Spleen (tissue), 11 donors: Measurements from ENCODE around the gene HIPK2. TPM values are rescaled to one million over a fixed set of nuclear protein-coding genes. Genes with fewer than 3 reads are reported as not detected.
A peak's percentile ranks its signal among the peaks of the same experiment; 100 is the strongest.

Experiments
- DNase-seq: peaks from one replicate; pipeline ENCODE4 v3.0.0-alpha.2; 2020
- H3K27ac ChIP-seq, 8 donors: fragments of 200-600 bp; sonication (generic) in 7 of 8; 1 replicate in 4 of 8; 2 replicates in 4 of 8; pipeline versions ENCODE4 v1.5.0 to v1.8.0; 2016 to 2021; ENCODE audit warnings: inconsistent platforms in 4 of 8, mild to moderate bottlenecking in 4 of 8, moderate library complexity in 1 of 8
- H3K27me3 ChIP-seq, 7 donors: fragments of 200-600 bp; sonication (generic) in 6 of 7; replicated peaks in 1 of 7; 1 replicate in 4 of 7; 2 replicates in 3 of 7; pipeline versions ENCODE4 v1.5.0 to v1.8.0; 2016 to 2021; ENCODE audit warnings: inconsistent platforms in 3 of 7, mild to moderate bottlenecking in 1 of 7
- H3K36me3 ChIP-seq, 6 donors: fragments of 200-600 bp; sonication (generic) in 5 of 6; 1 replicate in 4 of 6; 2 replicates in 2 of 6; pipeline versions ENCODE4 v1.5.0 to v1.8.0; 2016 to 2021; ENCODE audit warnings: inconsistent platforms in 2 of 6
- H3K4me1 ChIP-seq, 6 donors: fragments of 200-600 bp; sonication (generic) in 5 of 6; 1 replicate in 3 of 6; 2 replicates in 3 of 6; pipeline versions ENCODE4 v1.5.0 to v1.8.0; 2016 to 2021; ENCODE audit warnings: inconsistent platforms in 3 of 6
- H3K4me3 ChIP-seq, 8 donors: fragments of 200-600 bp; sonication (generic) in 7 of 8; 1 replicate in 4 of 8; 2 replicates in 4 of 8; pipeline versions ENCODE4 v1.5.0 to v1.8.0; 2016 to 2021; ENCODE audit warnings: inconsistent platforms in 4 of 8, mild to moderate bottlenecking in 4 of 8, moderate library complexity in 2 of 8
- H3K9me3 ChIP-seq, 8 donors: fragments of 200-600 bp; sonication (generic) in 7 of 8; 1 replicate in 4 of 8; 2 replicates in 4 of 8; pipeline versions ENCODE4 v1.5.0 to v1.8.0; 2016 to 2021; ENCODE audit warnings: inconsistent platforms in 4 of 8
- POLR2A ChIP-seq, 3 donors: fragments of 450-650 bp; IDR thresholded peaks; one replicate each; pipeline ENCODE4 v1.5.1; 2017; ENCODE audit warnings: antibody characterized with exemption in 3 of 3, mild to moderate bottlenecking in 1 of 3
- POLR2AphosphoS5 ChIP-seq, 3 donors: sonication (generic); formaldehyde crosslinking; IDR thresholded peaks; one replicate each; pipeline ENCODE4 v1.5.1; 2017; ENCODE audit warnings: antibody characterized with exemption in 3 of 3
- WGBS, 5 donors: extraction: QIAGEN DNeasy Blood & Tissue Kit in 3 of 5; methylation state at CpG; one replicate each; pipeline versions ENCODE4 v1.1.5 to v1.1.7; 2013 to 2018; 5-methylcytosine and 5-hydroxymethylcytosine counted together
- intact Hi-C: fragments of 100-400 bp; cut with DNase I; formaldehyde crosslinking; loops from one replicate; pipeline ENCODE4 v1.15.0; 2023; ENCODE audit warnings: low total_unique reads
- polyA plus RNA-seq, 3 donors: library from polyadenylated mRNA; stranded (reverse); fragments of 200-250 nt; gene quantifications; one replicate each; pipeline ENCODE4 v1.2.1, GENCODE V29; 2013
- total RNA-seq, 7 donors: library from RNA; depleted of rRNA in 3 of 7; stranded (reverse); fragments of >200 nt in 3 of 7; fragmentation: NEBNext Ultra II Directional in 4 of 7; extraction: Animal tissue kit (Norgen Biotek cat#: 25700) in 4 of 7; gene quantifications; one replicate each; pipeline versions ENCODE4 v1.1.0 to v1.2.1, GENCODE V29; 2016 to 2021
- TF ChIP-seq, protein P1 (sequence below), 11 experiments: fragments of 200-600 bp in 7 of 11; fragments of 450-650 bp in 4 of 11; sonication (generic) in 4 of 11; IDR thresholded peaks in 8 of 11; conservative IDR thresholded peaks in 3 of 11; 1 replicate in 7 of 11; 2 replicates in 4 of 11; pipeline versions ENCODE4 v1.4.0 to v1.8.0; 2016 to 2021; ENCODE audit warnings: antibody characterized with exemption in 11 of 11, inconsistent platforms in 4 of 11, mild to moderate bottlenecking in 1 of 11
- donor health status: healthy with polysubstance abuse.
- donor health status: DM: no; HTN: no; CAD: no; lungs with moderate emphysema.
- donor health status: DM: no; HTN: no; CAD: no.
- donor health status: Bipolar disorder and iron deficiency.
- donor health status: healthy.
- donor health status: DM: no; HTN: no; CAD: no.
- donor health status: DM: yes; HTN: yes; CAD: no.

Gene HIPK2
- total and polyA plus RNA-seq, 10 donors = 1.7 to 97.5 (median 51.8) TPM

DNA sequence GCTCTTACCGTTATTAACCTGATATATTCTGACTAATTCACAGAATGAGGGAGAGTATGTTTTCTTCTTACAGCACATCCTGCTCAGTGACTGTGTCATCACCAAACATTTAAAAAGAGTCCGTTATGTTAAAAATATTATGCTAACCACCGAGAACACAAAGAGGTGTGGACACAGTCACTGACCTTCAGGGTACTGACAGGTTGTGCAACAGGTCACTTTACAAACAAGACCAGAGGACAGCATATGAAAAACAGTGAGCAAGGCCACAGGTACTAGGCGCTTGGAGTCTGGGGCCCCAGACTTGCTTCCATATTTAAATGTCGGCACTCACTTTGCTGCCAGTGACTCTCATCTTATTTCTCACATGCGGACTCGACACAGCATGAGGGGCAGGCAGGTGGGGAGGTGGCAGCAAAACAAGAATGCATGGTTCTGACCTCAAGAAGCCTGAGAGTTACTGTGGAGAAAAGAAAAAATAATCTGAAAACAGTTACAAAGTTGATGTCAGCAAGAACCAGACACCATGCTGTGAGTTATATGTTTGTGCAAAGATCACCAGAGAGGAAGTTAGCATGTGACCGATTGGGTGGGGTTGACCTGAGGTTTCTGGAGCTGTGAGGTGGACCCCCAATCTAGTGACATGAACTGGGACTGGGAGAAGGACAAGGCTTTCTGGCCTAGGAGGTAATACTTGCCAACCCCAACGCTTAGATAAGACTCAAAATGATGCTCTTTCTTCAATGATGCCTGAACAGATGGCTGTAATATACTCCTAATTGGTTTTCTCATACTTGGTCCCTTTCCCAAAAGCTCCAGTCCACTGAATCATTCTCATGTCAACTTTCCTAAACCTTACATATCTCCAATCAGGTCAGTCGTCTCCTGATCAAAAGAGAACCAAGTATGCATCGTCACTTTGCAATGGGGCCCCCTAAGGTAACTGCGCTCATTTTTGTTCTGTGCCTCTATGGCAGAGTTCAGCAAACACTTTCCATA is 102.4 kb downstream of the HIPK2 start:
- H3K4me1 ChIP-seq = peaks cover 0 to 38% (median 6%) of the 10 kb centered on the region in 6 donors
- TF ChIP-seq, protein P1, sequence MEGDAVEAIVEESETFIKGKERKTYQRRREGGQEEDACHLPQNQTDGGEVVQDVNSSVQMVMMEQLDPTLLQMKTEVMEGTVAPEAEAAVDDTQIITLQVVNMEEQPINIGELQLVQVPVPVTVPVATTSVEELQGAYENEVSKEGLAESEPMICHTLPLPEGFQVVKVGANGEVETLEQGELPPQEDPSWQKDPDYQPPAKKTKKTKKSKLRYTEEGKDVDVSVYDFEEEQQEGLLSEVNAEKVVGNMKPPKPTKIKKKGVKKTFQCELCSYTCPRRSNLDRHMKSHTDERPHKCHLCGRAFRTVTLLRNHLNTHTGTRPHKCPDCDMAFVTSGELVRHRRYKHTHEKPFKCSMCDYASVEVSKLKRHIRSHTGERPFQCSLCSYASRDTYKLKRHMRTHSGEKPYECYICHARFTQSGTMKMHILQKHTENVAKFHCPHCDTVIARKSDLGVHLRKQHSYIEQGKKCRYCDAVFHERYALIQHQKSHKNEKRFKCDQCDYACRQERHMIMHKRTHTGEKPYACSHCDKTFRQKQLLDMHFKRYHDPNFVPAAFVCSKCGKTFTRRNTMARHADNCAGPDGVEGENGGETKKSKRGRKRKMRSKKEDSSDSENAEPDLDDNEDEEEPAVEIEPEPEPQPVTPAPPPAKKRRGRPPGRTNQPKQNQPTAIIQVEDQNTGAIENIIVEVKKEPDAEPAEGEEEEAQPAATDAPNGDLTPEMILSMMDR (IDR thresholded peaks at IDR 0.05 in 8 of 11, conservative IDR thresholded peaks at IDR 0.05 in 3 of 11) = no peak
- TF ChIP-seq POLR2AphosphoS5 (IDR thresholded peaks at IDR 0.05) = no peak
- no peak for TF ChIP-seq POLR2A (IDR thresholded peaks at IDR 0.05)
- peaks cover 0 to 31% (median 3%) of the 10 kb centered on the region in 6 donors for H3K36me3 ChIP-seq
- peak overlapping the region in 2 of 8 donors; percentile 35 to 54 for H3K27ac ChIP-seq
- DNase-seq = no peak
- H3K9me3 ChIP-seq = no peaks in the 10 kb centered on the region
- intact Hi-C loops = no loop called here
- no peak overlapping the region for H3K4me3 ChIP-seq
- no peaks in the 10 kb centered on the region for H3K27me3 ChIP-seq
- WGBS, 5 donors = 72 to 88% (median 76%) methylated on average over 12 of the region's 12 CpGs

GRCh38 chr7:139674752-139675126 is 103.1 kb downstream of the HIPK2 start:
- peaks cover 0 to 31% (median 3%) of the 10 kb centered on the region in 6 donors for H3K4me1 ChIP-seq
- 72 to 86% (median 79%) methylated on average over 8 of the region's 8 CpGs for WGBS, 5 donors
- H3K36me3 ChIP-seq = peaks cover 0 to 31% (median 3%) of the 10 kb centered on the region in 6 donors
- H3K4me3 ChIP-seq = no peak overlapping the region
- no peaks in the 10 kb centered on the region for H3K9me3 ChIP-seq
- no peaks in the 10 kb centered on the region for H3K27me3 ChIP-seq
- no peak for TF ChIP-seq POLR2A (IDR thresholded peaks at IDR 0.05)
- TF ChIP-seq, protein P1 (IDR thresholded peaks at IDR 0.05 in 8 of 11, conservative IDR thresholded peaks at IDR 0.05 in 3 of 11) = no peak
- no peak for TF ChIP-seq POLR2AphosphoS5 (IDR thresholded peaks at IDR 0.05)
- no peak for DNase-seq
- H3K27ac ChIP-seq = peak overlapping the region in 2 of 8 donors; percentile 35 to 54
- intact Hi-C loops = no loop called here

GRCh38 chr7:139674341-139674740 is 103.5 kb downstream of the HIPK2 start:
- WGBS, 5 donors = 91 to 95% (median 94%) methylated on average over 9 to 10 of the region's 10 CpGs
- no peak overlapping the region for H3K27ac ChIP-seq
- TF ChIP-seq, protein P1 (IDR thresholded peaks at IDR 0.05 in 8 of 11, conservative IDR thresholded peaks at IDR 0.05 in 3 of 11) = no peak
- TF ChIP-seq POLR2AphosphoS5 (IDR thresholded peaks at IDR 0.05) = no peak
- peaks cover 0 to 27% (median 2%) of the 10 kb centered on the region in 6 donors for H3K4me1 ChIP-seq
- no peak overlapping the region for H3K4me3 ChIP-seq
- peaks cover 0 to 29% (median 3%) of the 10 kb centered on the region in 6 donors for H3K36me3 ChIP-seq
- intact Hi-C loops = no loop called here
- DNase-seq = no peak
- no peaks in the 10 kb centered on the region for H3K27me3 ChIP-seq
- no peaks in the 10 kb centered on the region for H3K9me3 ChIP-seq

GRCh38 chr7:139673762-139674161 is 104.0 kb downstream of the HIPK2 start:
- H3K36me3 ChIP-seq = peaks cover 0 to 24% (median 3%) of the 10 kb centered on the region in 6 donors
- H3K4me3 ChIP-seq = no peak overlapping the region
- no peaks in the 10 kb centered on the region for H3K9me3 ChIP-seq
- TF ChIP-seq, protein P1 (IDR thresholded peaks at IDR 0.05 in 8 of 11, conservative IDR thresholded peaks at IDR 0.05 in 3 of 11) = no peak
- TF ChIP-seq POLR2A (IDR thresholded peaks at IDR 0.05) (no peak), POLR2AphosphoS5 (IDR thresholded peaks at IDR 0.05) (no peak)
- no peak for DNase-seq
- no peaks in the 10 kb centered on the region for H3K27me3 ChIP-seq
- H3K27ac ChIP-seq = no peak overlapping the region
- 76 to 96% (median 89%) methylated on average over 6 of the region's 6 CpGs for WGBS, 5 donors
- H3K4me1 ChIP-seq = peaks cover 0 to 27% (median 2%) of the 10 kb centered on the region in 6 donors
- intact Hi-C loops = no loop called here
